Liver (tissue), 9 donors: Measurements from ENCODE around the gene TOP1. TPM values are rescaled to one million over a fixed set of nuclear protein-coding genes. Genes with fewer than 3 reads are reported as not detected.

Experiments
- DNase-seq: peaks from one replicate; pipeline ENCODE4 v3.0.0-alpha.2; 2017; ENCODE audit warnings: low spot score
- H3K27ac ChIP-seq, 2 donors: one replicate each; pipeline ENCODE4 v1.7.0; 2013; ENCODE audit warnings: inconsistent platforms in 2 of 2, low read length in 2 of 2, control low read depth in 1 of 2, low read depth in 1 of 2, mild to moderate bottlenecking in 1 of 2
- H3K27me3 ChIP-seq, 4 donors: one replicate each; pipeline versions ENCODE4 v1.6.1 to v1.7.0; 2013; ENCODE audit warnings: low read length in 3 of 4, inconsistent platforms in 1 of 4, mild to moderate bottlenecking in 1 of 4, moderate library complexity in 1 of 4; ENCODE audit not compliant: control insufficient read depth in 4 of 4, insufficient read depth in 4 of 4
- H3K36me3 ChIP-seq, 4 donors: one replicate each; pipeline versions ENCODE4 v1.6.1 to v1.7.0; 2013; ENCODE audit warnings: low read length in 3 of 4, mild to moderate bottlenecking in 3 of 4, low read depth in 1 of 4, moderate library complexity in 1 of 4; ENCODE audit not compliant: control insufficient read depth in 4 of 4, insufficient read depth in 3 of 4
- H3K4me1 ChIP-seq, 4 donors: one replicate each; pipeline versions ENCODE4 v1.6.1 to v1.7.0; 2013; ENCODE audit warnings: low read length in 3 of 4, mild to moderate bottlenecking in 3 of 4, moderate library complexity in 1 of 4; ENCODE audit not compliant: control insufficient read depth in 4 of 4, insufficient read depth in 4 of 4
- H3K4me3 ChIP-seq, 3 donors: one replicate each; pipeline versions ENCODE4 v1.6.1 to v1.7.0; 2013; ENCODE audit warnings: low read length in 3 of 3, control low read depth in 1 of 3, low read depth in 1 of 3, mild to moderate bottlenecking in 1 of 3
- H3K9ac ChIP-seq, 2 donors: one replicate each; pipeline ENCODE4 v1.7.0; 2013; ENCODE audit warnings: low read length in 2 of 2, mild to moderate bottlenecking in 2 of 2, moderate library complexity in 2 of 2, control low read depth in 1 of 2, low read depth in 1 of 2
- H3K9me3 ChIP-seq, 4 donors: one replicate each; pipeline versions ENCODE4 v1.6.1 to v1.7.0; 2013; ENCODE audit warnings: low read length in 3 of 4; ENCODE audit not compliant: control insufficient read depth in 4 of 4
- ATF3 ChIP-seq: IDR thresholded peaks from 2 replicates; pipeline ENCODE4 v1.6.1; 2016; ENCODE audit warnings: antibody characterized with exemption
- CTCF ChIP-seq: fragments of 150-350 bp; IDR thresholded peaks from 2 replicates; pipeline ENCODE4 v1.5.1; 2017; ENCODE audit warnings: improper control_type of control experiment, low read depth, low read length; ENCODE audit not compliant: missing input control
- FOXA1 ChIP-seq: IDR thresholded peaks from 2 replicates; pipeline ENCODE4 v1.6.1; 2016; ENCODE audit warnings: antibody characterized with exemption
- FOXA2 ChIP-seq: IDR thresholded peaks from 2 replicates; pipeline ENCODE4 v1.6.1; 2016; ENCODE audit warnings: antibody characterized with exemption
- GABPA ChIP-seq, 2 donors: IDR thresholded peaks in 1 of 2; conservative IDR thresholded peaks in 1 of 2; 2 replicates each; pipeline ENCODE4 v1.6.1; 2016; ENCODE audit warnings: antibody characterized with exemption in 2 of 2, mild to moderate bottlenecking in 1 of 2, moderate library complexity in 1 of 2
- HNF4G ChIP-seq: IDR thresholded peaks from 2 replicates; pipeline ENCODE4 v1.6.1; 2016; ENCODE audit warnings: antibody characterized with exemption
- JUND ChIP-seq, 2 donors: IDR thresholded peaks; 2 replicates each; pipeline ENCODE4 v1.6.1; 2016; ENCODE audit warnings: antibody characterized with exemption in 2 of 2
- NR2F2 ChIP-seq: IDR thresholded peaks from 2 replicates; pipeline ENCODE4 v1.6.1; 2016; ENCODE audit warnings: antibody characterized with exemption
- RAD21 ChIP-seq, 2 donors: IDR thresholded peaks; 2 replicates each; pipeline ENCODE4 v1.6.1; 2016; ENCODE audit warnings: antibody characterized with exemption in 2 of 2, mild to moderate bottlenecking in 2 of 2
- REST ChIP-seq: IDR thresholded peaks from 2 replicates; pipeline ENCODE4 v1.6.1; 2016; ENCODE audit warnings: antibody characterized with exemption, mild to moderate bottlenecking
- RXRA ChIP-seq, 2 donors: IDR thresholded peaks; 2 replicates each; pipeline ENCODE4 v1.6.1; 2017 to 2018; ENCODE audit warnings: antibody characterized with exemption in 2 of 2, mild to moderate bottlenecking in 1 of 2
- TAF1 ChIP-seq: conservative IDR thresholded peaks from 2 replicates; pipeline ENCODE4 v1.6.1; 2016; ENCODE audit warnings: antibody characterized with exemption, mild to moderate bottlenecking
- ZBTB33 ChIP-seq: IDR thresholded peaks from 2 replicates; pipeline ENCODE4 v1.6.1; 2016; ENCODE audit warnings: antibody characterized with exemption
- WGBS: extraction: QIAGEN DNeasy Blood & Tissue Kit; methylation state at CpG from one replicate; pipeline ENCODE4 v1.1.7; 2013; 5-methylcytosine and 5-hydroxymethylcytosine counted together
- polyA plus RNA-seq, 2 donors: library from polyadenylated mRNA; stranded (reverse) in 1 of 2; unstranded in 1 of 2; fragments of 200-250 nt in 1 of 2; fragments of >200 nt in 1 of 2; fragmentation: Nextera tagmentation in 1 of 2; extraction: Ambion mirVana in 1 of 2; gene quantifications; one replicate each; pipeline versions ENCODE4 v1.2.1 to v1.2.3, GENCODE V29; 2013 to 2015
- total RNA-seq, 2 donors: library from RNA; depleted of rRNA; stranded (reverse); fragments of >200 nt; gene quantifications; one replicate each; pipeline ENCODE4 v1.2.3, GENCODE V29; 2014
- donor health status: healthy.
- donor health status: healthy.
- donor health status: healthy.
- donor health status: healthy.
- donor health status: healthy.

The TOP1 gene
- total and polyA plus RNA-seq, 4 donors: 13.7 to 62.1 (median 19.4) TPM

- H3K27ac ChIP-seq: no peak overlapping the region
- WGBS: 90% methylated on average over 2 of the region's 2 CpGs
- no peaks in the 10 kb centered on the region for H3K9me3 ChIP-seq
- H3K4me1 ChIP-seq: peaks cover 0 to 10% (median 9%) of the 10 kb centered on the region in 4 donors
- H3K4me3 ChIP-seq: no peak overlapping the region
- no peak for DNase-seq
- H3K9ac ChIP-seq: no peak overlapping the region
- H3K36me3 ChIP-seq: peaks cover 14 to 57% (median 44%) of the 10 kb centered on the region in 4 donors
- no peak for TF ChIP-seq RXRA (IDR thresholded peaks at IDR 0.05)
- no peak for TF ChIP-seq CTCF
- TF ChIP-seq FOXA1: no peak
- no peaks in the 10 kb centered on the region for H3K27me3 ChIP-seq
Observed at GRCh38 chr20:41101660-41102059, 73.0 kb downstream of the TOP1 start.

GRCh38 chr20:41108531-41108930 lies 79.9 kb downstream of the TOP1 start:
- Histone ChIP-seq H3K4me1 (no peaks in the 10 kb centered on the region), H3K27me3 (no peaks in the 10 kb centered on the region), H3K9ac (no peak overlapping the region), H3K36me3 (peaks cover 7 to 35% (median 26%) of the 10 kb centered on the region in 4 donors), H3K4me3 (no peak overlapping the region), H3K9me3 (no peaks in the 10 kb centered on the region), H3K27ac (no peak overlapping the region)
- TF ChIP-seq GABPA (IDR thresholded peaks at IDR 0.05 in 1 of 2, conservative IDR thresholded peaks at IDR 0.05 in 1 of 2) (no peak), FOXA1 (no peak), FOXA2 (no peak), REST (no peak), RXRA (IDR thresholded peaks at IDR 0.05) (no peak), TAF1 (no peak), ZBTB33 (no peak), ATF3 (no peak), RAD21 (IDR thresholded peaks at IDR 0.05) (no peak), CTCF (no peak), JUND (IDR thresholded peaks at IDR 0.05) (no peak), HNF4G (no peak), NR2F2 (no peak)
- 90% methylated on average over 1 of the region's 1 CpG for WGBS
- DNase-seq: no peak
